SU-DHL-6 (cell line): ENCODE results near the gene MAP3K20.

ENCODE experiments used
- H2AFZ ChIP-seq: fragments of 200-600 bp; sonication (generic); 2 replicates; pipeline ENCODE4 v1.6.1; 2014; ENCODE audit warnings: low read depth, mild to moderate bottlenecking, moderate library complexity, mixed read lengths, antibody characterized with exemption, low read length; ENCODE audit not compliant: severe bottlenecking
- H3F3A ChIP-seq: fragments of 200-600 bp; shearing (Covaris generic); 2 replicates; pipeline ENCODE4 v1.6.0; 2016; ENCODE audit warnings: antibody characterized with exemption, mild to moderate bottlenecking; ENCODE audit not compliant: insufficient read depth
- H3K27ac ChIP-seq: fragments of 200-600 bp; sonication (generic); 2 replicates; pipeline ENCODE4 v1.5.1; 2016; ENCODE audit warnings: low read depth, mild to moderate bottlenecking, low read length, moderate library complexity, mixed read lengths
- H3K27me3 ChIP-seq: fragments of 200-600 bp; sonication (generic), shearing (Covaris generic); 2 replicates; pipeline ENCODE4 v1.6.0; 2014; ENCODE audit warnings: mild to moderate bottlenecking, low read length
- H3K36me3 ChIP-seq: fragments of 200-600 bp; sonication (generic); 2 replicates; pipeline ENCODE4 v1.6.1; 2014; ENCODE audit warnings: mild to moderate bottlenecking, low read length, mixed read lengths
- H3K4me2 ChIP-seq: fragments of 300-600, 200-600 bp; shearing (Covaris generic), sonication (generic); 2 replicates; pipeline ENCODE4 v1.6.0; 2014; ENCODE audit warnings: low read length, low read depth, mild to moderate bottlenecking; ENCODE audit not compliant: poor library complexity, severe bottlenecking
- H3K4me3 ChIP-seq: fragments of 200-600 bp; sonication (generic); 2 replicates; pipeline ENCODE4 v1.5.1; 2014; ENCODE audit warnings: antibody characterized with exemption, low read length, mild to moderate bottlenecking, mixed read lengths; ENCODE audit not compliant: insufficient read depth, poor library complexity, severe bottlenecking
- H3K79me2 ChIP-seq: fragments of 200-600 bp; sonication (generic); 2 replicates; pipeline ENCODE4 v1.6.1; 2014; ENCODE audit warnings: mild to moderate bottlenecking, low read length, moderate library complexity; ENCODE audit not compliant: insufficient read depth
- H3K9ac ChIP-seq: fragments of 200-600 bp; sonication (generic); 2 replicates; pipeline ENCODE4 v1.7.0; 2014; ENCODE audit warnings: mild to moderate bottlenecking, low read length
- H3K9me2 ChIP-seq: fragments of 200-600 bp; sonication (generic); replicated peaks from 2 replicates; pipeline ENCODE4 v1.6.1; 2014; ENCODE audit warnings: low read length; ENCODE audit not compliant: insufficient read depth
- H3K9me3 ChIP-seq: fragments of 200-600 bp; sonication (generic); 2 replicates; pipeline ENCODE4 v1.6.1; 2014; ENCODE audit warnings: low read length, mixed read lengths; ENCODE audit not compliant: insufficient read depth
- H4K20me1 ChIP-seq: fragments of 200-600 bp; sonication (generic); 2 replicates; pipeline ENCODE4 v1.6.1; 2014; ENCODE audit warnings: low read depth, mild to moderate bottlenecking, antibody characterized with exemption, low read length, moderate library complexity, mixed read lengths
- CTCF ChIP-seq: fragments of 200-600 bp; sonication (generic); IDR thresholded peaks from one replicate; pipeline ENCODE4 v1.5.1; 2017; ENCODE audit warnings: antibody characterized with exemption, mild to moderate bottlenecking, low read length, moderate library complexity; ENCODE audit not compliant: insufficient read depth, poor library complexity, severe bottlenecking
- EZH2phosphoT487 ChIP-seq: fragments of 200-600 bp; sonication (generic), shearing (Covaris generic); conservative IDR thresholded peaks from 2 replicates; pipeline ENCODE4 v1.6.1; 2018; ENCODE audit warnings: mild to moderate bottlenecking, antibody characterized with exemption, low read length, moderate library complexity, mixed read lengths

Gene MAP3K20

GRCh38 chr2:173184031-173185004 lies 108.7 kb downstream of the MAP3K20 start:
- H3K27ac ChIP-seq, result no peak overlapping the region
- H3K4me2 ChIP-seq, result no peak overlapping the region
- H3K9ac ChIP-seq, result no peak overlapping the region
- H3K79me2 ChIP-seq, result no peaks in the 10 kb centered on the region
- H3K36me3 ChIP-seq, result no peaks in the 10 kb centered on the region
- no peaks in the 10 kb centered on the region for H3K9me2 ChIP-seq
- no peaks in the 10 kb centered on the region for H3F3A ChIP-seq
- H4K20me1 ChIP-seq, result no peaks in the 10 kb centered on the region; the same call in 1 of the 2 replicates
- no peak for TF ChIP-seq EZH2phosphoT487
- H3K27me3 ChIP-seq, result no peaks in the 10 kb centered on the region
- H2AFZ ChIP-seq, result no peak overlapping the region
- no peak overlapping the region for H3K4me3 ChIP-seq
- no peaks in the 10 kb centered on the region for H3K9me3 ChIP-seq

GRCh38 chr2:173185437-173185836 lies 109.8 kb downstream of the MAP3K20 start:
- no peak overlapping the region for H3K9ac ChIP-seq

GRCh38 chr2:173187941-173188788 lies 112.5 kb downstream of the MAP3K20 start:
- Histone ChIP-seq H3K9me2 (no peaks in the 10 kb centered on the region), H3K9me3 (no peaks in the 10 kb centered on the region), H2AFZ (no peak overlapping the region), H3K4me2 (no peak overlapping the region), H4K20me1 (no peaks in the 10 kb centered on the region; the same call in 1 of the 2 replicates), H3K36me3 (no peaks in the 10 kb centered on the region), H3K4me3 (no peak overlapping the region), H3K9ac (no peak overlapping the region), H3K79me2 (no peaks in the 10 kb centered on the region), H3K27ac (no peak overlapping the region), H3F3A (no peaks in the 10 kb centered on the region), H3K27me3 (no peaks in the 10 kb centered on the region)
- TF ChIP-seq CTCF, result no peak
- TF ChIP-seq EZH2phosphoT487, result no peak

More at GRCh38 chr2:173185437-173185836, 109.8 kb downstream of the MAP3K20 start:
- H2AFZ ChIP-seq, result no peak overlapping the region
- no peaks in the 10 kb centered on the region for H3K36me3 ChIP-seq
- H3K4me2 ChIP-seq, result no peak overlapping the region
- no peaks in the 10 kb centered on the region; the same call in 1 of the 2 replicates for H4K20me1 ChIP-seq
- H3K27me3 ChIP-seq, result no peaks in the 10 kb centered on the region
- no peaks in the 10 kb centered on the region for H3K9me3 ChIP-seq
- no peaks in the 10 kb centered on the region for H3K9me2 ChIP-seq
- no peak for TF ChIP-seq EZH2phosphoT487
- no peak for TF ChIP-seq CTCF
- H3K27ac ChIP-seq, result no peak overlapping the region
- H3K79me2 ChIP-seq, result no peaks in the 10 kb centered on the region
- H3F3A ChIP-seq, result no peaks in the 10 kb centered on the region
- H3K4me3 ChIP-seq, result no peak overlapping the region
